ENCODE results near the gene ADCY2.

- no peak for TF ChIP-seq CTCF (conservative IDR thresholded peaks at IDR 0.05; ENCODE audit: low read depth, low read length)
- no peak for TF ChIP-seq EZH2 (IDR thresholded peaks at IDR 0.05; ENCODE audit: borderline replicate concordance, low read depth, low read length, poor library complexity, severe bottlenecking)
These were observed 380.5 kb downstream of the ADCY2 start for GRCh38 chr5:7776442-7776841.
